Kasumi-1 (cell line): ENCODE measurements around the gene FLNC.
A peak's percentile ranks its signal among the peaks of the same experiment; 100 is the strongest.

Experiments
- DNase-seq, 2 experiments: peaks; one replicate each; lab custom pipeline; 2025; lab: John Stamatoyannopoulos, UW

FLNC gene

GRCh38 chr7:128831178-128831993 lies 1.2 kb downstream of the FLNC start:
- peak in 1 of 2 experiments; percentile 8 for DNase-seq

- DNase-seq, result no peak
Observed at GRCh38 chr7:128831994-128832879, 2.0 kb downstream of the FLNC start.

- no peak for DNase-seq
Observed at GRCh38 chr7:128832880-128833147, 2.6 kb downstream of the FLNC start.

GRCh38 chr7:128833148-128833945 lies 3.1 kb downstream of the FLNC start:
- peak; percentile 67 to 78 for DNase-seq

GRCh38 chr7:128833946-128834325 lies 3.7 kb downstream of the FLNC start:
- no peak for DNase-seq

- DNase-seq, result no peak
Observed at GRCh38 chr7:128835231-128835751, 5.1 kb downstream of the FLNC start.

GRCh38 chr7:128835790-128836641 lies 5.8 kb downstream of the FLNC start:
- DNase-seq, result no peak

GRCh38 chr7:128836729-128837348 lies 6.6 kb downstream of the FLNC start:
- DNase-seq, result no peak

- DNase-seq, result no peak
Observed at GRCh38 chr7:128837521-128837921, 7.3 kb downstream of the FLNC start.

- no peak for DNase-seq
Observed at GRCh38 chr7:128838109-128838779, 8.0 kb downstream of the FLNC start.

GRCh38 chr7:128838981-128839731 lies 8.9 kb downstream of the FLNC start:
- DNase-seq, result no peak

GRCh38 chr7:128839751-128840177 lies 9.6 kb downstream of the FLNC start:
- no peak for DNase-seq

- no peak for DNase-seq
Observed at GRCh38 chr7:128840326-128841170, 10.3 kb downstream of the FLNC start.

GRCh38 chr7:128841171-128841690 lies 11.0 kb downstream of the FLNC start:
- DNase-seq, result no peak

- DNase-seq, result peak; percentile 36 to 52
Observed at GRCh38 chr7:128841921-128842673, 11.9 kb downstream of the FLNC start.

GRCh38 chr7:128842674-128843641 lies 12.8 kb downstream of the FLNC start:
- no peak for DNase-seq
